Epithelial cell of proximal tubule (primary cell): Measurements from ENCODE around the gene ATP5F1A. TPM values are rescaled to one million over a fixed set of nuclear protein-coding genes. Genes with fewer than 3 reads are reported as not detected.

Experiments
- DNase-seq: peaks from one replicate; pipeline ENCODE4 v3.0.0-alpha.2; 2011; ENCODE audit warnings: low read depth
- H3K4me3 ChIP-seq: 2 replicates; pipeline ENCODE4 v1.5.1; 2011; ENCODE audit warnings: low read depth, mild to moderate bottlenecking, low read length
- total RNA-seq: library from RNA; depleted of rRNA; stranded (reverse); fragments of >200 nt; gene quantifications from 2 replicates; pipeline ENCODE4 v1.2.3, GENCODE V29; 2015
- TF ChIP-seq, protein P1 (sequence below): conservative IDR thresholded peaks from 2 replicates; pipeline ENCODE4 v1.5.1; 2012; ENCODE audit warnings: low read depth, mild to moderate bottlenecking, low read length

Gene ATP5F1A
- total RNA-seq, 1 donor from 2014 or later = 730 TPM

DNA sequence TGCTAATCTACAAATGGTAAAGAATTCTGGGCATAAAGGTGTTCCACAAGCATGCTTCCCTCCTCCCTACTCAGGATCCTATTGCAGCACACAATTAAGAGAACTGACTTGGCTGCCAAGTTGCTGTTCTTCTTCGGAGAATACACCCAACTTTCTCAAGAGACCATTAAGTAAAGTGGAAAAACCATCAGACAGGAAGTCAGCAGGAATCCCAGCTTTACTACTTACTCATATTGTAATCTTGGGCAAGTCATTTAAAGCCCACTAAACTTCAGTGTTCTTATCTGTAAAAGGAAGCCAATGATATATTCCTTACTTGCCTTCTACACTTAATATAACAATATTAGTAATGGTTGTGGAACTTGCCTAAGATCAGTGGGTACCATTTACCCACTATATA, 63.9 kb downstream of the ATP5F1A start:
- no peak for DNase-seq
- H3K4me3 ChIP-seq = no peak overlapping the region
- TF ChIP-seq, protein P1, sequence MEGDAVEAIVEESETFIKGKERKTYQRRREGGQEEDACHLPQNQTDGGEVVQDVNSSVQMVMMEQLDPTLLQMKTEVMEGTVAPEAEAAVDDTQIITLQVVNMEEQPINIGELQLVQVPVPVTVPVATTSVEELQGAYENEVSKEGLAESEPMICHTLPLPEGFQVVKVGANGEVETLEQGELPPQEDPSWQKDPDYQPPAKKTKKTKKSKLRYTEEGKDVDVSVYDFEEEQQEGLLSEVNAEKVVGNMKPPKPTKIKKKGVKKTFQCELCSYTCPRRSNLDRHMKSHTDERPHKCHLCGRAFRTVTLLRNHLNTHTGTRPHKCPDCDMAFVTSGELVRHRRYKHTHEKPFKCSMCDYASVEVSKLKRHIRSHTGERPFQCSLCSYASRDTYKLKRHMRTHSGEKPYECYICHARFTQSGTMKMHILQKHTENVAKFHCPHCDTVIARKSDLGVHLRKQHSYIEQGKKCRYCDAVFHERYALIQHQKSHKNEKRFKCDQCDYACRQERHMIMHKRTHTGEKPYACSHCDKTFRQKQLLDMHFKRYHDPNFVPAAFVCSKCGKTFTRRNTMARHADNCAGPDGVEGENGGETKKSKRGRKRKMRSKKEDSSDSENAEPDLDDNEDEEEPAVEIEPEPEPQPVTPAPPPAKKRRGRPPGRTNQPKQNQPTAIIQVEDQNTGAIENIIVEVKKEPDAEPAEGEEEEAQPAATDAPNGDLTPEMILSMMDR = no peak

DNA sequence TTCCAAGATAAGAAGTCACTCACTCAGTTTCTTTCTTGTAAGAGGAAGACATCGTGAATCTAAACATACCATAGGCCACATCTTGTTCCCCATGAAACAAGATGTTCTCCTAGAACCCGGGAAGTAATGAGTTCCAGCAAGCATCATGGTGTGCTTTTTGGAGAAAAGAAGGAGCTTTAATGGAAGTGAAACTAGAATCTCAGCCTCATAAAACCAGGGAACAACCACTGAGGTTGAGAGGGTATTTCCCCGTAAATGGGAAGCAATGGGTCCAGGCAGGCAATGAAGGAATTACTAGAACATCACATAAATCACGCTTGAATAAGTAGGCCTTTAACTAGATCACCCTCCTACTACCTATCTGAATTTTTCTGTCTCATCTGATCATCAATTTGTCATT, 66.4 kb downstream of the ATP5F1A start:
- H3K4me3 ChIP-seq = no peak overlapping the region
- DNase-seq = no peak
- TF ChIP-seq, protein P1 = no peak

Other genes starting within 250 kb of the ATP5F1A start
- 10.7 and 13.6 TPM in 2 replicates for gene EPG5, start 131.0 kb downstream of the ATP5F1A start, total RNA-seq
- gene PSTPIP2, start 26.0 kb downstream of the ATP5F1A start, total RNA-seq = 7.2 and 11.0 TPM in 2 replicates
- 123 and 230 TPM in 2 replicates for gene HAUS1, start 6.1 kb upstream of the ATP5F1A start, total RNA-seq